Neural crest cell (in vitro differentiated cells): ENCODE results near the gene SAMD8. TPM values are rescaled to one million over a fixed set of nuclear protein-coding genes. Genes with fewer than 3 reads are reported as not detected.
"Not testable (repeated sequence)": the region's sequence is repeated elsewhere in the genome, so short reads cannot be mapped to it uniquely, and the experiment has no call there.

Source experiments
- DNase-seq: peaks from one replicate; pipeline ENCODE4 v3.0.0; 2021; ENCODE audit warnings: low read depth, mixed read lengths, low spot score
- H3K27ac Mint-ChIP-seq: one replicate; pipeline ENCODE4 v1.8.0; 2021; ENCODE audit warnings: mild to moderate bottlenecking, mixed read lengths; ENCODE audit not compliant: unreplicated experiment
- H3K27me3 Mint-ChIP-seq: 2 replicates; pipeline ENCODE4 v1.8.0; 2021; ENCODE audit warnings: low read depth, mild to moderate bottlenecking, mixed read lengths
- H3K36me3 Mint-ChIP-seq: 2 replicates; pipeline ENCODE4 v1.8.0; 2021; ENCODE audit warnings: low read depth, mild to moderate bottlenecking, mixed read lengths
- H3K4me1 Mint-ChIP-seq: 2 replicates; pipeline ENCODE4 v1.8.0; 2021; ENCODE audit warnings: mixed read lengths
- H3K4me3 Mint-ChIP-seq: one replicate; pipeline ENCODE4 v1.8.0; 2021; ENCODE audit warnings: mild to moderate bottlenecking, mixed read lengths
- H3K9me3 Mint-ChIP-seq: 2 replicates; pipeline ENCODE4 v1.8.0; 2021; ENCODE audit warnings: mixed read lengths
- total RNA-seq: library from RNA; stranded (reverse); gene quantifications from 2 replicates; pipeline ENCODE4 v1.2.1, GENCODE V29; 2021
- TF ChIP-seq, protein P1 (sequence below): fragments of 200-600 bp; sonication (generic); conservative IDR thresholded peaks from 2 replicates; pipeline ENCODE4 v1.5.0; 2021; ENCODE audit warnings: antibody characterized with exemption, mild to moderate bottlenecking

SAMD8 gene
- total RNA-seq, 1 donor from 2014 or later: 18.7 TPM

DNA sequence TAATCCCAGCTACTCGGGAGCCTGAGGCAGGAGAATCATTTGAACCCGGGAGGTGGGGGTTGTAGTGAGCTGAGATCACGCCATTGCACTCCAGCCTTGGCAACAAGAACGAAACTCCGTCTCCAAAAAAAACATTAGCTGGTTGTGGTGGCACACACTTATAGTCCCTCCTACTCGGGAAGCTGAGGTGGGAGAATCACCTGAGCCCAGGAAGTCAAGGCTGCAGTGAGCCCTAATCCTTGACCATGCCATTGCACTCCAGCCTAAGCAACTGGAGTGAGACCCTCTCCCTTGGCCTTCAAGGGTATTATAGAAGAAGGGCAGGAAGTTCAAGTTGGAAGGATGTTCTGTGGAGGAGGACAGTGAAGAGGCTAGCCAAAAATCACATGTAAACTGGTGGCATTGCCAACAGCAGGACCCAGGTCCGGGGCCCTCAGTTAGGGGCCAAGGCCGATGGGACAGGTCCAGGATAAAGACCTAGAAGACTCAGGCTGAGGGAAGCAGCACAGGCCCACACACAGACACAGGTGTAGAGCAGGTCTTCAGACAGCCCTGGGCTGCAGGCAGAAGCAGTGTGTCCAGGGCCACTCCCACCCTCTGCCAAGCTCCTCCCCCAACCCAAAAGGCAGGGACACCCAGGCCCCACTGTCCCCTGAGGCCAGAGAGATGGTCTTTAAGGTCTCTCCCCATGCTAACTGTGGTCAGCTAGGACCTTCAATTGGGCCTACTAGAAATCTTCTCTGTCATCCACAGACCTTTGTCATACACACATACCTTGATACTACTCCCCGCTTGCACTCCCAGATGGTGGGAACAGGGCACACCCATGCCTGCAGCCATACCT, 8.4 kb upstream of the SAMD8 start:
- DNase-seq: no peak
- Mint-ChIP-seq H3K9me3 (no peaks in the 10 kb centered on the region), H3K4me3 (no peak overlapping the region), H3K27me3 (no peaks in the 10 kb centered on the region), H3K4me1 (peaks cover 6% of the 10 kb centered on the region), H3K36me3 (no peaks in the 10 kb centered on the region), H3K27ac (no peak overlapping the region)
- TF ChIP-seq, protein P1, sequence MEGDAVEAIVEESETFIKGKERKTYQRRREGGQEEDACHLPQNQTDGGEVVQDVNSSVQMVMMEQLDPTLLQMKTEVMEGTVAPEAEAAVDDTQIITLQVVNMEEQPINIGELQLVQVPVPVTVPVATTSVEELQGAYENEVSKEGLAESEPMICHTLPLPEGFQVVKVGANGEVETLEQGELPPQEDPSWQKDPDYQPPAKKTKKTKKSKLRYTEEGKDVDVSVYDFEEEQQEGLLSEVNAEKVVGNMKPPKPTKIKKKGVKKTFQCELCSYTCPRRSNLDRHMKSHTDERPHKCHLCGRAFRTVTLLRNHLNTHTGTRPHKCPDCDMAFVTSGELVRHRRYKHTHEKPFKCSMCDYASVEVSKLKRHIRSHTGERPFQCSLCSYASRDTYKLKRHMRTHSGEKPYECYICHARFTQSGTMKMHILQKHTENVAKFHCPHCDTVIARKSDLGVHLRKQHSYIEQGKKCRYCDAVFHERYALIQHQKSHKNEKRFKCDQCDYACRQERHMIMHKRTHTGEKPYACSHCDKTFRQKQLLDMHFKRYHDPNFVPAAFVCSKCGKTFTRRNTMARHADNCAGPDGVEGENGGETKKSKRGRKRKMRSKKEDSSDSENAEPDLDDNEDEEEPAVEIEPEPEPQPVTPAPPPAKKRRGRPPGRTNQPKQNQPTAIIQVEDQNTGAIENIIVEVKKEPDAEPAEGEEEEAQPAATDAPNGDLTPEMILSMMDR: no peak

DNA sequence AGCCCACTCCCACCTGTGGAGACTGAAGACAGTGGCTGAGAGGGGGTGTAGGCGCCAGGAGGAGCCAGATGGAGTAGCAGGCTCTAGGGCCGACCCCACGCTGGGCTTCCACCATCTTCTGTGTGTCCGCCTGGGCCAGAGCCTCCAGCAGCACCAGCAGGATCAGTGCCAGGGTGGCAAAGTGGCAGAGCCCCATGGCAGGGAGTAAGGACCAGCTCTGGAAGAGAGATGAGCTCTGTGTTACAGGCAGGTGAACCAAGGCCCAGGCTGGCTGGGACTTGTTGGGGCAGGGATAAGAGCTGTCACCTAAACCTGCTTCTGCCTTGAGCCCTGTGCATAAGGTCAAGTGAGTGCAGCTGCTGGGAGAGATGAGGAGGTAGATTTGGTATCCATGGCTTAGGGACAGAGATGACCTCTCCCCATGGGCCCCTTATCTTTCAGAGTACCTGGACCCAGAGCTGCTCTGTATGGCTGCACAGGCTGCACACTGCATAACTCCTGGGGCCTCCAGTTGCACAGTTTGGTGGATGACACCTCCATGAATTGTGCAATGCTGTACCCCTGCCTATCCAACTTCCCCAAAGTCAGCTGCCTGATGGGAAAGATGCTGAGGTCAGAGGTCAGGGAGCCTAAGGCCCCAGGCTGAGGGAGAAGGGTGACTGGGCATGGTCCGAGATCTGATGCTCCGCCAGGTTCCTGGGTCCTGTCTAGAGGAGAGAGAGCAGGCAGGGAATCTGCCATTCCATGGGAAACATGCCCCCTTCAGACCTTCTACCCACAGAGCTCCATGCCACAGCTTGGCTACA, 7.4 kb upstream of the SAMD8 start:
- TF ChIP-seq, protein P1: no peak
- Mint-ChIP-seq H3K9me3 (no peaks in the 10 kb centered on the region), H3K27me3 (no peaks in the 10 kb centered on the region), H3K4me1 (peaks cover 11% of the 10 kb centered on the region), H3K4me3 (no peak overlapping the region), H3K27ac (no peak overlapping the region), H3K36me3 (no peaks in the 10 kb centered on the region)
- no peak for DNase-seq

DNA sequence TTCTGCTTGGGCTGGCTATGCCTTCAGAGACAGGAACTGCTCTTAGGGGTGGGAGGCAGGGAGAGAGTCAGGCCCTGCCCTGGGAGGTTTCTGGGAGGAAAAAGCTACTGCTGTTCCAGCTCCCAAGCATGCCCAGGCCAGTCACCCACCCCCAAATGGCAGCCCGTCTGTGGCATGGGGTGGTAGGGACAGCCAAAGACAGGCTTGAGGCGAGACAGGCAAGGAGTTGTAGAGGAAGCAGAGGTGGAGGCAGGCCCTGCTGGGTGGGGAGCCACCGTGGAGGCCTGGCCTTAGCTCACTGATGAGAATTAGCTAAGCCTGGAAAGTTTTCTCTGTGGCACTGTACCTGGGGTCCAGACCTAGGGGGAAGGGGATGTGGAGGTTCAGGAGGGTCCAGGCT, 6.6 kb upstream of the SAMD8 start:
- TF ChIP-seq, protein P1: no peak
- DNase-seq: no peak
- H3K9me3 Mint-ChIP-seq: no peaks in the 10 kb centered on the region
- H3K27ac Mint-ChIP-seq: peak overlapping the region; percentile 50
- no peaks in the 10 kb centered on the region for H3K27me3 Mint-ChIP-seq
- no peak overlapping the region for H3K4me3 Mint-ChIP-seq
- peaks cover 11% of the 10 kb centered on the region for H3K4me1 Mint-ChIP-seq
- H3K36me3 Mint-ChIP-seq: no peaks in the 10 kb centered on the region

DNA sequence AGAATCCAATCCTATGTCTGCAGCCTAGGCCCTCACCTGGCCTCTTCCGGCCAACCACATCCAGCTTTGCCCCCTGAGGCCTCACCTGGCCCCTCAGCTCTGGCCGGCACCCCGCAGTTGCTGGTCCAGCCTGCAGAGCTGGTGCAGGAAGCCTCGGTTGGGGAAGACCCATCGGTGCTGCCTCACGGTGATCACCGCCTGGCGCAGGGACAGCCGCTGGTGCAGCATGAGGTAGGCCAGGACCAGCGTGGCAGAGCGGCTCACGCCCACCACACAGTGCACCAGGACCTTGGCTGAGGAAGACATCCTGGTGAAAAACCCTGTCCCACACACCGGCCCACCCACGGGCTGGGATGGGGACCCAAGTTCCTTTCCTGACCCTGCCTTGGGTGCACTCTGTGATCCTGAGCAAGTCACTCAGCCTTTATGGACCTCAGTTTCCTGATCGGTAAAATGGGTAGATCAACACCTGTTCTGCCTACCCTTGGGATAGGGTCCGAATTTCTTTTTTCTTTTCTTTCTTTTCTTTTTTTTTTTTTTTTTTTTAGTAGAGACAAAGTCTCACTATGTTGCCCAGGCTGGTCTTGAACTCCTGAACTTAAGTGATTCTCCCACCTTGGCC, 5.8 kb upstream of the SAMD8 start:
- H3K27ac Mint-ChIP-seq: no peak overlapping the region
- TF ChIP-seq, protein P1: no peak
- H3K4me1 Mint-ChIP-seq: peaks cover 11% of the 10 kb centered on the region
- no peaks in the 10 kb centered on the region for H3K27me3 Mint-ChIP-seq
- DNase-seq: no peak
- no peak overlapping the region for H3K4me3 Mint-ChIP-seq
- H3K9me3 Mint-ChIP-seq: no peaks in the 10 kb centered on the region
- no peaks in the 10 kb centered on the region for H3K36me3 Mint-ChIP-seq

DNA sequence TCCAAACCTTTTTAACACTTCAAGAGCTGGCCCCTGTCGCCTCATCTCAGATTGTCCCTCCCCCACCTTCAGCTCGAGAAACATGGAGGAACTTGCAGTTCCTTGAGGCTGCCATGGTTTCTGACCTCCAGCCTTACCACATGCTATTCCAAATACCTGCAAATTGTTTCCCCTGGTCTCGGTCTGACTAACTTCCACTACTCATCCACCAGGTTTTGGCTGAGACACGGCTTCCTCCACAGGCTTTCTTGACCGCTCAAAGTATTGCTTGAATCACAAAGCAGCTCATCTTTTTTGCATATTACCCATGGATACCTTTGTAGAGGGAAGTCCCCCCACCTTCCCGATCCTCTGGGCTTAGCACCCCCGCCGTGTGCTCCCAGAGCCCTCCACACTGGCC, 5.2 kb upstream of the SAMD8 start:
- Mint-ChIP-seq H3K27me3 (no peaks in the 10 kb centered on the region), H3K9me3 (no peaks in the 10 kb centered on the region), H3K4me1 (peaks cover 15% of the 10 kb centered on the region), H3K4me3 (no peak overlapping the region), H3K36me3 (no peaks in the 10 kb centered on the region), H3K27ac (peak overlapping the region; percentile 30)
- TF ChIP-seq, protein P1: no peak
- no peak for DNase-seq

DNA sequence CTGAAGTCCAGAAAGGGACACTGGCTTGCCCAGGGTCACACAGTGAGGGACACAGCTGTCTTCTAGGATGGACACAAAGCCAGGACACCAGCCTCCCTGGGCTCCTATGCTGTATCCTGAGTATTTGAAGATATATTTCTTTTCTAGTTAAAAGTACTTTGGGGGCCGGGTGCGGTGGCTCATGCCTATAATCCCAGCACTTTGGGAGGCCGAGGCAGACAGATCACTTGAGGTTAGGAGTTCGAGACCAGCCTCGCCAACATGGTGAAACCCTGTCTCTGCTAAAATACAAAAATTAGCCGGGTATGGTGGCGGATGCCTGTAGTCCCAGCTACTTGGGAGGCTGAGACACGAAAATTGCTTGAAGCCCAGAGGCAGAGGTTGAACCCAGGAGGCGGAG, 4.6 kb upstream of the SAMD8 start:
- not testable (repeated sequence) for H3K27me3 Mint-ChIP-seq, H3K36me3 Mint-ChIP-seq, H3K9me3 Mint-ChIP-seq, DNase-seq, H3K27ac Mint-ChIP-seq, H3K4me3 Mint-ChIP-seq
- H3K4me1 Mint-ChIP-seq: peaks cover 18% of the 10 kb centered on the region
